HG03025 (cell line): ENCODE measurements around the gene APBB2.

Source experiments
- ATAC-seq: cut with Tn5 transposase; IDR thresholded peaks from one replicate; pipeline ENCODE4 v1.9.1; 2021; ENCODE audit warnings: mild to moderate bottlenecking, moderate library complexity; ENCODE audit not compliant: unreplicated experiment, low FRiP score

APBB2 gene

GRCh38 chr4:40954088-40954668 lies 260.2 kb downstream of the APBB2 start:
- no peak for ATAC-seq

- ATAC-seq = no peak
Measured at GRCh38 chr4:40953283-40954087, 260.9 kb downstream of the APBB2 start.

DNA sequence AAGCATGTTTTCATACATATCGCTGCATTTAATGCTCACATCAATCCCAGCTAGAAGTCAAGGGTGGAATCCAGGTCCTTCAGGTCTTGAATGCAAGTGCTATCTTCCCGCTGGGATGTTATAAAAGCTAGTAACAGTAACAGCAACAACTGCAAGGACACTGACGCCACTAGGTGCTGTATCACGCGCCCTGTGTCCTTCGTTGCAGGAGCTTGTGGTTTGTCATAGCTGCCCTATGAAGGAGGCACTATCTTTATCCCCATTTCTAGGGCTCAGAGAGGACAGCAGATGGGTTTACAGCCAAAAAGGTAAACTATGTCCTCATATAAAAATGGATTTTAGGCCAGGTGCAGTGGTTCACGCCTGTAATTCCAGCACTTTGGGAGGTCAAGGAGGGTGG lies 261.7 kb downstream of the APBB2 start:
- no peak for ATAC-seq

GRCh38 chr4:40952217-40952616 lies 262.1 kb downstream of the APBB2 start:
- no peak for ATAC-seq

- ATAC-seq = no peak
Measured at GRCh38 chr4:40951026-40951425, 263.3 kb downstream of the APBB2 start.

- ATAC-seq = no peak
Measured at GRCh38 chr4:40949358-40950100, 264.8 kb downstream of the APBB2 start.

DNA sequence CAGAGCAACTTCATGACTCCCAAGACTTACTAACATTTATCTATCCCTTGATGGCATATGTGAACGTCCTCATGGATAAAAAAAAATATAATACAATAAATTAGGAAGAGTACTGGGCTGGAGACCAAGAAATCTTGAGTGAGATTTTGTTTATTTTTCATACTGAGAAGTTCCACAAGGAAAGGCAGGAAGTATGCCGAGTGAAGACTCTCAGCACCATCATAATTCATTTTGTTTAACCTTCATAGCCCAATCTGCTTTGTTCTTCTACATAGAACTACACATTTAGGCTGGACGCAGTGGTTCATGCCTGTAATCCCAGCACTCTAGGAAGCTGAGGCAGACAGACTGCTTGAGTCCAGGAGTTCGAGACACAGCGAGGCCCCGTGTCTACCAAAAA lies 266.3 kb downstream of the APBB2 start:
- no peak for ATAC-seq

DNA sequence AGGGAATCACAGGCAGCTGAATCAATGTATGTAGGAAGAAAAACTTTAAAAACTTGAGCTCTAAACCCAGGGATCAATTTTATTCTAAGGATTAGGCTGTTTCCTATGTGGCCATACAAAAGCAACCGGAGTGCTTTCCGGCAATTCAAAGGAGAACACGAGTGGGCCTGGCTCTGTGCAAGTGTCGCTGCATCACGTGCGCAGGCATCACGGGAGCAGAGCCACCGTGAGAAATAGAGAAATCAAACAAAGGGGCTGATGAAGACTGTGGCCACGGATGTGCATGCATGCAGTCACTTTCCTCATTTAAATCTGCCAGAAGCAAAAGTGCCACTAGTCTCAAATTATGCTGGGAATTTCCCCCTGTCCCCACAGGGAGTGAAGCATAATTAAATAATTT lies 267.7 kb downstream of the APBB2 start:
- no peak for ATAC-seq

- ATAC-seq = no peak
Measured at GRCh38 chr4:40940756-40941155, 273.6 kb downstream of the APBB2 start.

DNA sequence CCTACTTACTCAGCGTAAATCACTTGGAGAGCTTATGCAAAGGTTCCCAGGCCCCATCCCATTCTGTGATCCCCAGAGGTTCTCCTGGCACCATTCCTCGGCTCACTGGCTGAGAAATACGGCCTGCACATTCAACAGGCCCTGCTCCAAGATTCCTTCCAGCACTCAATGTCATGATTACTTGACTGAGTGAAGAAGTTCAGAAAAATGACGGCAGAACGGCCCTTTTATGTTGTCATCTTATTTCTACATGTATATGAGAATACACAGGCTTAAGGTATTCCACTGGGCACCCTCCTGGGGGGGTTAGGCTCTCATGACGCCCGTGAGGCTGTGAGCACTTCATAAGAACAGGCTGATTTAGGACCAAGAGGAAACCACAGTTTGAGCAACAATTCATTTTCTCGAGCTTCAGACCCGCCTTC lies 274.0 kb downstream of the APBB2 start:
- ATAC-seq = no peak

GRCh38 chr4:40939856-40940255 lies 274.5 kb downstream of the APBB2 start:
- no peak for ATAC-seq

DNA sequence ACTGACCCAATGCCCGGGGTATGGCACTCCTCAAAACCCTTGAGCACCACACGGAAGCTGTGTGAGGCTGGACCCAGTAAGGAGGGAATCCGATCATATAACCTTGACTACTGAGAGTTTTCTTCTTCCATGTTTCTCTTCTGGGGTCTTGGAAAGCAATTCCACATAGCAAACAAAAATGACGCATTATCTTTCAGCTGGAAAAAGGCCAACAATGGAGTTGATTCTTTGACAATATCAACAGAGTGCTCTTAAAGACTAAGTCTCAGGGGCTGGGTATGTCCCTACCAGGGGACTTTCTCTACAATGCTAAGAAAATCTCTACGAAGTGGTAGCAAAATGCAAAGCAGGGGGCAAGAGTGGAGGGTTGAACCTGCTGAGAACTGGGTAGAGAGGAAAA lies 276.0 kb downstream of the APBB2 start:
- ATAC-seq = no peak

DNA sequence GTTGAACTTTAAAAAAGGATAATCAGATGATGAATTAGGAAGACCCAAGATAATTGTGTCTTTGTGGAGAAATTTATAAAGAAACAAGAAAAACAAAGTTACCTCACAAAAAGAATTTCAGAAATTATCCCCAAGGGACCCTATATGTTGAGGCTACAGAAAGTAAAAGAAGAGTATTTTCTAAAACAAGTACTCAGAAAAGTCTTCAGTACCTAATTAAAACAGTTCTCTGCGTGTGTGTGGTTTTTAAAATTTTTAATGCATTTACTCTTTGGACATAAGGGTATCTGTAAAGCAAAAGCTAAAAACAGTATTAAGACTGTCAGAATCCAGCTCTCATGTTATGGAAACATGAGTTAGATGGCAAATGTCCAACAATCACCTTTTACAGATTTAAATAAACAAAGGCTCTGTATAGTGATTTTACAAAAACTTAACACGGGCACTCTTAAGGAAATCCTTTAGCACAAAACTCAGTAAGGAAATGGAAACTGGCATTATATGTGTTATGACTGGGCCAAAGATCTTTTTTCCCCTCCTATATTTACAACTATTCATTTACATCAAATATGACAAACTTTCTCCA lies 277.1 kb downstream of the APBB2 start:
- no peak for ATAC-seq

DNA sequence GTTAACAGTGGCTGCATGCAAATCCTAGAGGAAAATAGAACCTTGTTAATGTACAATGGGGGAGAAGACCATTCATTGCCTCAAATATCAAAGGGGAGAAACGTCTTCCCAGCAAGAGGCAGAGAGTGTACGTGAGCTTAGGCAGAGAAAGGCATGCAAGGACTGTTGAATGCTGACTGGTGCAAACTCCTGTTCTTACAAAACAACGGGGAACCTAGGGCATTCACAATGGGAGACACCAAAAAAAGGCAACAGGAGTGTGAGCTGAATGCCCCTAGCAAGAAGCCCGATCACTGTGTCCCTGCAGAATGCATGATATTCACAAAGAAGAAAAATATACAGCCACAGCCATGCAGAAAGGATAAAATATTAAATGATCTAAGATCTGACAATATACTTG lies 279.7 kb downstream of the APBB2 start:
- no peak for ATAC-seq

GRCh38 chr4:40933272-40934053 lies 280.9 kb downstream of the APBB2 start:
- no peak for ATAC-seq

DNA sequence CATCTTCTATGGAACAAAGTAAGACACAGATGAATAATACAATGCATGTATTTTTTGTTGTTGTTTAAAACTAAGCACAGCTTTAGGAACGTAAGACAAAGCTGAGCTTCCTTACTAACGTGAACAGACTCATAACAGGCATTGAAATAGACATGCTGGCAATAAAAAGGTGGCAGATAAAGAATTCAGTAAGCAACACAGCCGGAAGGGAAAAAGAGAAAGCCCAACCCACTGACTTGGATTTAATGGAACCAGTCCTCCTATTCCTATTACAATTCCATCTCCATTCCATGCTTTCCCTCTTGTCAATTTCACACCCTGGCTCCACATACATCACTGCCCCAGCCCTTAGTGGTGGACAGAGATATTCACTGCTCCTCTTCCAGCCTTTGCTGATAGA lies 282.5 kb downstream of the APBB2 start:
- no peak for ATAC-seq

GRCh38 chr4:40931238-40931637 lies 283.1 kb downstream of the APBB2 start:
- ATAC-seq = no peak

- ATAC-seq = no peak
Measured at GRCh38 chr4:40927074-40927473, 287.3 kb downstream of the APBB2 start.

GRCh38 chr4:40924793-40925117 lies 289.6 kb downstream of the APBB2 start:
- no peak for ATAC-seq

GRCh38 chr4:40924096-40924792 lies 290.1 kb downstream of the APBB2 start:
- ATAC-seq = no peak
